ENCODE results near the gene EPB41L1.
A peak's percentile ranks its signal among the peaks of the same experiment; 100 is the strongest.

Gene EPB41L1

GRCh38 chr20:36184816-36185776 lies 30.6 kb downstream of the EPB41L1 start:
- FAIRE-seq (no peak), DNase-seq (ENCODE audit: low spot score) (no peak)

GRCh38 chr20:36193977-36194712 lies 39.6 kb downstream of the EPB41L1 start:
- DNase-seq (ENCODE audit: low spot score) (no peak), FAIRE-seq (no peak)

- DNase-seq (ENCODE audit: low spot score) (no peak), FAIRE-seq (no peak)
Measured at GRCh38 chr20:36196676-36197075, 42.1 kb downstream of the EPB41L1 start.

GRCh38 chr20:36197271-36197670 lies 42.7 kb downstream of the EPB41L1 start:
- no peak for DNase-seq (ENCODE audit: low spot score)
- no peak for FAIRE-seq

GRCh38 chr20:36199345-36200257 lies 45.1 kb downstream of the EPB41L1 start:
- DNase-seq (ENCODE audit: low spot score) (peak; percentile 88), FAIRE-seq (peak; percentile 93)

- DNase-seq (ENCODE audit: low spot score) (no peak), FAIRE-seq (no peak)
Measured at GRCh38 chr20:36200451-36200850, 45.9 kb downstream of the EPB41L1 start.

- DNase-seq (ENCODE audit: low spot score) (no peak), FAIRE-seq (no peak)
Measured at GRCh38 chr20:36201198-36201597, 46.7 kb downstream of the EPB41L1 start.

- DNase-seq (ENCODE audit: low spot score) (peak; percentile 93), FAIRE-seq (peak; percentile 80)
Measured at GRCh38 chr20:36202891-36203338, 48.4 kb downstream of the EPB41L1 start.

GRCh38 chr20:36203861-36204260 lies 49.3 kb downstream of the EPB41L1 start:
- FAIRE-seq (no peak), DNase-seq (ENCODE audit: low spot score) (no peak)

GRCh38 chr20:36205026-36205425 lies 50.5 kb downstream of the EPB41L1 start:
- no peak for DNase-seq (ENCODE audit: low spot score)
- FAIRE-seq = no peak

GRCh38 chr20:36206068-36206467 lies 51.5 kb downstream of the EPB41L1 start:
- no peak for DNase-seq (ENCODE audit: low spot score)
- FAIRE-seq = no peak

- DNase-seq (ENCODE audit: low spot score) = no peak
- FAIRE-seq = no peak
Measured at GRCh38 chr20:36206641-36207040, 52.1 kb downstream of the EPB41L1 start.

GRCh38 chr20:36207602-36208001 lies 53.1 kb downstream of the EPB41L1 start:
- FAIRE-seq = no peak

GRCh38 chr20:36208257-36208656 lies 53.7 kb downstream of the EPB41L1 start:
- DNase-seq (ENCODE audit: low spot score) = no peak
- FAIRE-seq = no peak

More at GRCh38 chr20:36207602-36208001, 53.1 kb downstream of the EPB41L1 start:
- no peak for DNase-seq (ENCODE audit: low spot score)

GRCh38 chr20:36210436-36211021 lies 56.0 kb downstream of the EPB41L1 start:
- no peak for DNase-seq (ENCODE audit: low spot score)

GRCh38 chr20:36213362-36213761 lies 58.8 kb downstream of the EPB41L1 start:
- DNase-seq (ENCODE audit: low spot score) (no peak), FAIRE-seq (no peak)

More at GRCh38 chr20:36210436-36211021, 56.0 kb downstream of the EPB41L1 start:
- FAIRE-seq = no peak

- FAIRE-seq (peak; percentile 56), DNase-seq (ENCODE audit: low spot score) (peak; percentile 57)
Measured at GRCh38 chr20:36214684-36215256, 60.2 kb downstream of the EPB41L1 start.

- DNase-seq (ENCODE audit: low spot score) = no peak
- no peak for FAIRE-seq
Measured at GRCh38 chr20:36215778-36216177, 61.2 kb downstream of the EPB41L1 start.

GRCh38 chr20:36216314-36217025 lies 61.9 kb downstream of the EPB41L1 start:
- DNase-seq (ENCODE audit: low spot score) (no peak), FAIRE-seq (no peak)

GRCh38 chr20:36217226-36217625 lies 62.7 kb downstream of the EPB41L1 start:
- no peak for FAIRE-seq
- peak; percentile 52 for DNase-seq (ENCODE audit: low spot score)
